AG20443 (cell line): Measurements from ENCODE around the gene TIMM9.
A peak's percentile ranks its signal among the peaks of the same experiment; 100 is the strongest.
"Not testable (repeated sequence)": the region's sequence is repeated elsewhere in the genome, so short reads cannot be mapped to it uniquely, and the experiment has no call there.

Experiments used
- DNase-seq: peaks from one replicate; pipeline ENCODE4 v3.0.0; 2012; ENCODE audit warnings: low spot score, mixed read lengths

Gene TIMM9, protein sequence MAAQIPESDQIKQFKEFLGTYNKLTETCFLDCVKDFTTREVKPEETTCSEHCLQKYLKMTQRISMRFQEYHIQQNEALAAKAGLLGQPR

DNA sequence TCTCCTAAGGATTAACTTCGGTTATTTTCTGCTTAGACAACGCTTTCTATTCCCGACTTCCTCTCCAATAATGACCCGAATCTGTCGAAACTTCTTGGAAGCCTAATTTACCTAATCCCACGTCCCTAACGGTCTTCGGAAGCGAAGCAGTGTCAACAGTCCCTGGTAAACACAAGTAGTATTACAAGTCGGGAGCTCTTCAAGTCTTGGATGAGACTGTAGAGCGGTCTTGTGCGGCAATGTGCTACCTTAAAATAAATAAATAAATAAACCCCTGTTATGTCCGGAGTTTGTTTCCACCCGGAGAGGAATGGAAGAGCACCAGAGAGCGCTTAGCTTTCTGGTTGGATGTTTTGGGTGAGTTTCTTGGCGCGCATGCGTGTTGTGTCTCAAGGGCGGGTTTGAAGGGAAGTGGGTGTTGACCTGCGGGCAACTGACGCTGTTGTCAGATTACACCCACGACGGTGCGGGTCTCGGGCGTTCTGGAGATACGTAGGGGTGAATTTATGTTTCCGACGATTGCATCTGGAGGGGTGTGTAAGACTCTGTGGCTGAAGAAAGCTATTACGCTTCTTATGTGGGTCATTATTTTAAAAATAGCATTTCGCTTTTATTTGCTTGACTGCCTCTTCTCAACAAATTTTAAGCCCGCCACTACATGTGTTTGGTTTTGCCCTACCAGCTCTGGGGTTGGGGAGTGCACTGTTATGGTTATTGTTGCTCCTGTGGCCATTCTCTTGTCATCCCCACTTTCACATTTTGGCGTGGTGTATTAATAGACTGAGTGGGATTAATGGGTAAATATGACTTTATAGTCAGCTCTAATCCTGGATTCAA, at the start of gene TIMM9, which contains the start of gene KIAA0586:
Gene TIMM9 (minus strand): TSS at position 251 of the 837 bp plus-strand sequence. CDS start 15,586 bp downstream, outside the sequence.
Gene KIAA0586 (plus strand): TSS at position 439 of the 837 bp plus-strand sequence. CDS start 546 bp downstream, outside the sequence.
- peak; percentile 98 for DNase-seq

- no peak for DNase-seq
These were observed 49.0 kb upstream of the TIMM9 start for GRCh38 chr14:58476320-58476719.

GRCh38 chr14:58469309-58469708, 42.0 kb upstream of the TIMM9 start:
- DNase-seq = no peak

DNA sequence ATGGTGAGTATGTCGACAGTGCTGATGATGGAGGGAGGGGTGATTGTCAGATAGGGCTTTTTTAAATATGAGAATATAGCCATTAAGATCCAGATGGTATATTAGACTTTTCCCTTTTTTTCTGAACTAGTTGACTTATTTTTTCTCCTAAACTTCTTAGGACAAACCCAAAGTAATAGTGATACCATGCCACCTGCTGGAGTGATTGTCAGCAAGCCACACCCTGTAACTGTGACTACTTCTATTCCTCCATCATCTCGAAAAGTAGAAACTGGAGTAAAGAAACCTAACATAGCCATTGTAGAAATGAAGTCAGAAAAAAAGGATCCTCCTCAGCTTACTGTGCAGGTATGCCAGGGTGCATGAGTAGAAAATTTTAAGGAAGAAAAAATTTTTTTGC, 40.2 kb upstream of the TIMM9 start:
- no peak for DNase-seq

- no peak for DNase-seq
These were observed 39.1 kb upstream of the TIMM9 start for GRCh38 chr14:58466459-58466858.

GRCh38 chr14:58465421-58465820, 38.1 kb upstream of the TIMM9 start:
- no peak for DNase-seq

DNA sequence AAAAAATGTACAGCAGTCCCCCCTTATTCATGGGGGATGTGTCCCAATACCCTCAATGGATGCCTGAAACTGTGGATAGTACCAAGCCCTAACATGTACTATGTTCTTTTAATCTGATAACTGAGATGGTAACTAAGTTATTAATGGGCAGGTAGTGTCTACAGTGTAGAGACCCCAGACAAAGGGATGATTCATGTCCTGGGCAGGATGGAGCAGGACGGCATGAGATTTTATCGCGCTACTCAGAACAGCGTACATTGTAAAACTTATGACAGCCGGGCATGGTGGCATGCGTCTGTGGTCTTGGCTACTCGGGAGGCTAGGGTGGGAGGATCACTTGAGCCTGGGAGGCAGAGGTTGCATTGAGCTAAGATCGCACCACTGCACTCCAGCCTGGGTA, 37.3 kb upstream of the TIMM9 start:
- DNase-seq = no peak

DNA sequence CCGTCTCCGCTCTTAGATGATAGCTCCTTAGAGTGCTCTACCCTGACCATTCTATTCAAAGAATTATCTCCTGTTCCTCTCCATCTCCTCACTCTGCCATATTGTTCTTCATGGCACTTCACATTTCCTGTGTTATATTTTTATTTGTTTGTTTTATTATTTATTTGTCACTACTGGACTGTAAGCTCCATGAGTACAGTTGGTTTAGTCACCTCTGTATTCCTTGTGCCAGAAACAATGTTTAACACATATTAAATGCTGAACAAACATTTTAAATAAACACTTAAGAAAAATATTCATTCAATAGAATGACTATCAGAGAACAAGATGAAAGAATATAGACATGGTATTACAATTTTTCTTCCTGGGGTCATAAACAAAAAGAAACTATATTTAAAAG, 35.8 kb upstream of the TIMM9 start:
- no peak for DNase-seq

GRCh38 chr14:58460772-58461171, 33.4 kb upstream of the TIMM9 start:
- DNase-seq = no peak

- DNase-seq = no peak
These were observed 28.4 kb upstream of the TIMM9 start for GRCh38 chr14:58455593-58456265.

GRCh38 chr14:58444627-58445026, 17.3 kb upstream of the TIMM9 start:
- DNase-seq = no peak

GRCh38 chr14:58439476-58439875, 12.1 kb upstream of the TIMM9 start:
- DNase-seq = no peak

- DNase-seq = peak; percentile 10
These were observed 2.8 kb upstream of the TIMM9 start for GRCh38 chr14:58430156-58430555.

DNA sequence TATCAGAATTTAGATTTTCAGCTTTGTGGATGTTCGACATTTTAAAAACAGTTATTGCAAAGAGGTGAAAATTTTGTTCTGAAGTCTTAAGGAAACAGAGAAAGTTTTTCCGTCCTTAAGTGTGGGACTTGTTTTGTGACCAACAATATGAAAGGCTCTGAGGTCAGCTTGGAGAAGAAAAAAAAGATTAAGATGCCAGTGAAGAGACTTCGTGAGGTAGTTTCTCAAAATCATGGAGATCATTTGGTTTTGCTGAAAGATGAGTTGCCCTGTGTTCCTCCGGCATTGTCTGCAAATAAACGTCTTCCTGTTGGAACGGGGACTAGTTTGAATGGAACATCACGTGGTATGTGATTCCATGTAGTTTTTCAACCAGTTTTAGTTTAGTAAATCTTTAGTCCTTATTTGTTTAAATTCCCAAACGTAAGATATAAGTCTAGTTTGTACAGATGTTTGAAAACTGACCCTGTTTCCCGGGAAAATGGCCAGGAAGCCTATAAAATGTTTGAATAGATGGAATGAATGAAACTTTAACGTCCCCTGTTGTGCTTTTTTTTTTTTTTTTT, 870 bp upstream of the TIMM9 start:
- peak; percentile 43 for DNase-seq

- DNase-seq = peak; percentile 76
These were observed 556 bp downstream of the TIMM9 start for GRCh38 chr14:58426670-58427280.

DNA sequence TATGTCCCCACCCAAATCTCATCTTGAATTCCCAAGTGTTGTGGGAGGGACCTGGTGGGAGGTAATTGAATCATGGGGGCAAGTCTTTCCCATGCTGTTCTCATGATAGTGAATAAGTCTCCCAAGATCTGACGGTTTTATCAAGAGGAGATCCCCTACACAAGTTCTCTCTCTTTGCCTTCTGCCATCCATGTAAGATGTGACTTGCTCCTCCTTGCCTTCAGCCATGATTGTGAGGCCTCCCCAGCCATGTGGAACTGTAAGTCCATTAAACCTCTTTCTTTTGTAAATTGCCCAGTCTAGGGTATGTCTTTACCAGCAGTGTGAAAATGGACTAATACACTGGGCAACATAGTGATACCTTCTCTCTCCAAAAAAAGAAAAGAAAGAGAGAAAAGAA, 10.4 kb downstream of the TIMM9 start:
- not testable (repeated sequence) for DNase-seq

DNA sequence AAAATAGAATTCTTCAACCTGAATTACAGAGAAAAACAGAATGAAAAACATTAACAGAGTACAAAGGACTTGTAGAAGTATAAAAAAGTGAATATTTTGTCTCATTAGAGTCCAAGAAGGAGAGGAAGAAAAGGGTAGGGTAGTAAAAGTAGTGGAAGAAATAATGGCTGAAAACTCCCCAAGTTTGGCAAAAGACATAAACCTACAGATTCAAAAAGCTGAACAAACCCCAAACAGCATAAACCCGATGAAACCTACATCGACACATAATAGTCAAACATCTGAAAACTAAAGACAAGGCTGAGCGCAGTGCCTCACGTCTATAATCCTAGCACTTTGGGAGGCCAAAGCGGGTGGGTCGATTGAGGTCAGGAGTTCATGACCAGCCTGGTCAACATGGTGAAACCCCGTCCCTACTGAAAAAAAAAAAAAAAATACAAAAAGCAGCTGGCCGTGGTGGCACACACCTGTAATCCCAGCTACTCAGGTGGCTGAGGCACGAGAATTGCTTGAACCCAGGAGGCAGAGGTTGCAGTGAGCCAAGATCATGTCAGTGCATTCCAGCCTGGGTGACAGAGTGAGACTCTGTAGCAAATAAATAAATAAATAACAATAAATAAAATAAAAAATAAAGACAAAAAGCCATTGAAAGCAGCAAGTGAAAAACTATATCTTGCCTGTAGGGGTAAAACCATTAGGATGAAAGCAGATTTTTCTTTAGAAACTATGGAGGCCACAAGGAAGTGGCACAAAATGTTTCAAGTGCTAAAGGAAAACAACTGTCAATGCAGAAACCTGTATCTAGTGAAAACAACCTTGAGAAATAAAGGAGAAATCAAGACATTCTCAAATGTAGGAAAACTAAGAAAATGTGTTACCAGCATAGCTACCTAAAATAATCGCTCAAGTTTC, 11.4 kb downstream of the TIMM9 start:
- no peak for DNase-seq

GRCh38 chr14:58414845-58415244, 12.5 kb downstream of the TIMM9 start:
- DNase-seq = no peak

DNA sequence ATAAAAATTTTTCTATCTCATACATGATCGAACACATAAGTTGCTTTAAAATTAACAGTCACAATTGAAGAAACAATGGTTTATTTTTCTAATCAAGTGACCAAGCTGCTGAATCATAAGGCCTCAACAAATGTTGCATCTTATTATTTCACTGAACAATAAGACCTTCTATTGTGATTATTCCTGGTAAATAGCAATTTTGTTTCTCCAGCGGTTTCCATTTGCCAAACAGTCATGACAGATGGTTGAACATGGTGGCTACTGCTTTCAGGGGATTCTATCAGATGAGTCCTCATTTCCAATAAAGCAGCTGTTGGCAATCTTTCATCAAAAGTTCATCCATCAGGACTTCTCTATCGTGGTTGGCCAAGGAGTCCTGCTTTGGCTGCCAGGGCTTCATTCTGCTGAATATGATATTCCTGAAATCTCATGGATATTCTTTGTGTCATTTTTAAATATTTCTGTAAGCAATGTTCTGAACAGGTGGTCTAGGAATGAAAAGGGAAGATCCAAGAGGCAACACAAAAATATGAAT, 18.6 kb downstream of the TIMM9 start:
- DNase-seq = no peak

DNA sequence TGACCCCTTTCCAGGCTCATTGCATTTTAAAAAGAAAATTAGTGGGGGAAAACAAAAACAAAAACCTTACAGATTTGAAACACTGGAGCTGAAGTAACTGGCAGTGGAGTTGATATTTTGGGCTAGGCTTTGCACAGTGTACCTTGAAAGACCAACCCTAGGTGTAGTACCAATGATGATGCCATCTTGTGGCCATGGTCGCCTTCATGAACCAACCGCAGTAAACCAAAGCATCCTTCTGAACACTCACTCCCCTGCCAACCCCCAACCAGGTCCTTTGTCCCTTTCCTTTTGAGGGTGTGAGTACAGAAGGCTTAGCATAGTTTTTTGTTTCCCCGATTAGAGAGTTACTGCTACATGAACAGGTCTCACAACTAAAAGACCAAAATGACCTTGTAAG, 25.7 kb downstream of the TIMM9 start:
- DNase-seq = no peak

GRCh38 chr14:58398895-58399294, 28.4 kb downstream of the TIMM9 start:
- no peak for DNase-seq
